Measurements from ENCODE around the gene CYB561D2. TPM values are rescaled to one million over a fixed set of nuclear protein-coding genes. Genes with fewer than 3 reads are reported as not detected.

The CYB561D2 gene
- total and polyA plus RNA-seq, 2 donors (not counting 3 experiments of a cell fraction or from before 2014, with no cell fraction given), result 13.6 to 46.0 TPM

DNA sequence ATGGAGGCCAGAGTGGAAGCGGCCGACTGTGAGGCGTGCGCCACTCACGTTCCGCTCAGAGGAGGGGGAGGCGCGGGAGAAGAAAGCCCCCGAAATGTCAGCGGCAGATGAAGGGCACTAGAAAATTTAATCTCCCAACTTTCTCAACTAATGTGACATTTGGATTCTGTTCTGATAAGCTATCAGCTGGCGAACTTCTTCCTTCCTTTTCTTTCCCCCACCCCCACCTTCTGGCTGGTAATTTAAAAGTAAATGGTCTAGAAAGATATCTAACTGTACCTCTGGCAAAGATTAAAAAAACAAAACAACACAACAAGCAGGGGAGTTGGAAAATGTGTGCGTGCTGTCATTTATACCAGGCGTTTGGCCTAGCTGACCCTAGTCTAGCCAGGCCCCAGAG is 35.1 kb downstream of the CYB561D2 start:
- Histone ChIP-seq H3K4me2 (ENCODE audit: insufficient read depth, low read length) (no peak overlapping the region), H3K36me3 (ENCODE audit: control insufficient read depth in 2 of 2, extremely low read depth in 1 of 2, insufficient read depth in 2 of 2, low read length in 2 of 2) (no peaks in the 10 kb centered on the region), H3K4me3 (replicated peaks in 1 of 3; ENCODE audit: insufficient read depth in 1 of 3, low read depth in 1 of 3, low read length in 3 of 3) (no peak overlapping the region), H3K9me1 (replicated peaks; ENCODE audit: control insufficient read depth, extremely low read depth, insufficient read depth, low read length) (no peaks in the 10 kb centered on the region), H3K27me3 (ENCODE audit: control insufficient read depth in 2 of 2, insufficient read depth in 2 of 2, low read length in 2 of 2) (no peaks in the 10 kb centered on the region), H3K4me1 (ENCODE audit: control insufficient read depth, extremely low read depth, insufficient read depth, low read length) (no peaks in the 10 kb centered on the region), H3K9ac (replicated peaks; ENCODE audit: extremely low read depth, insufficient read depth, low read length) (no peak overlapping the region), H4K20me1 (replicated peaks; ENCODE audit: control insufficient read depth, extremely low read depth, insufficient read depth, low read length) (no peaks in the 10 kb centered on the region), H3K9me3 (replicated peaks; ENCODE audit: control insufficient read depth, insufficient read depth, low read length) (no peaks in the 10 kb centered on the region), H2AFZ (ENCODE audit: low read depth, low read length) (no peak overlapping the region), H3K79me2 (ENCODE audit: control insufficient read depth, insufficient read depth, low read length) (no peaks in the 10 kb centered on the region), H3K27ac (ENCODE audit: insufficient read depth, low read depth, low read length) (no peak overlapping the region)
- intact Hi-C loops (cut with micrococcal nuclease) (no loop called here), dilution Hi-C loops (cut with MboI; ENCODE audit: extremely low pct_ligation_motif_present, low sequenced_read_pairs) (no loop called here)
- no peak for FAIRE-seq
- POLR2A ChIA-PET, result no interaction called here
- no peak for DNase-seq (ENCODE audit: low read depth, low spot score)
- no TSS peak for BruUV-seq (replicated peaks)
- TF ChIP-seq FOS (IDR thresholded peaks at IDR 0.05; ENCODE audit: borderline replicate concordance, insufficient read depth, low read length) (no peak), EZH2 (IDR thresholded peaks at IDR 0.05; ENCODE audit: borderline replicate concordance, low read depth, low read length, severe bottlenecking) (no peak), JUN (IDR thresholded peaks at IDR 0.05; ENCODE audit: borderline replicate concordance, insufficient read depth, insufficient read length, low read depth) (no peak), GATA2 (IDR thresholded peaks at IDR 0.05; ENCODE audit: insufficient read depth, insufficient read length, low read depth, low read length) (no peak), POLR2A (IDR thresholded peaks at IDR 0.05; ENCODE audit: low read depth, low read length) (no peak), POLR2AphosphoS5 (IDR thresholded peaks at IDR 0.05; ENCODE audit: insufficient read depth, low read depth, low read length) (no peak), MYC (IDR thresholded peaks at IDR 0.05; ENCODE audit: low read depth, low read length) (no peak)
- TF ChIP-seq, protein P1, sequence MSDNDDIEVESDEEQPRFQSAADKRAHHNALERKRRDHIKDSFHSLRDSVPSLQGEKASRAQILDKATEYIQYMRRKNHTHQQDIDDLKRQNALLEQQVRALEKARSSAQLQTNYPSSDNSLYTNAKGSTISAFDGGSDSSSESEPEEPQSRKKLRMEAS (IDR thresholded peaks at IDR 0.05; ENCODE audit: insufficient read depth, insufficient read length), result no peak
- TF ChIP-seq, protein P2, sequence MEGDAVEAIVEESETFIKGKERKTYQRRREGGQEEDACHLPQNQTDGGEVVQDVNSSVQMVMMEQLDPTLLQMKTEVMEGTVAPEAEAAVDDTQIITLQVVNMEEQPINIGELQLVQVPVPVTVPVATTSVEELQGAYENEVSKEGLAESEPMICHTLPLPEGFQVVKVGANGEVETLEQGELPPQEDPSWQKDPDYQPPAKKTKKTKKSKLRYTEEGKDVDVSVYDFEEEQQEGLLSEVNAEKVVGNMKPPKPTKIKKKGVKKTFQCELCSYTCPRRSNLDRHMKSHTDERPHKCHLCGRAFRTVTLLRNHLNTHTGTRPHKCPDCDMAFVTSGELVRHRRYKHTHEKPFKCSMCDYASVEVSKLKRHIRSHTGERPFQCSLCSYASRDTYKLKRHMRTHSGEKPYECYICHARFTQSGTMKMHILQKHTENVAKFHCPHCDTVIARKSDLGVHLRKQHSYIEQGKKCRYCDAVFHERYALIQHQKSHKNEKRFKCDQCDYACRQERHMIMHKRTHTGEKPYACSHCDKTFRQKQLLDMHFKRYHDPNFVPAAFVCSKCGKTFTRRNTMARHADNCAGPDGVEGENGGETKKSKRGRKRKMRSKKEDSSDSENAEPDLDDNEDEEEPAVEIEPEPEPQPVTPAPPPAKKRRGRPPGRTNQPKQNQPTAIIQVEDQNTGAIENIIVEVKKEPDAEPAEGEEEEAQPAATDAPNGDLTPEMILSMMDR (IDR thresholded peaks at IDR 0.05; ENCODE audit: extremely low read depth in 1 of 2, insufficient read depth in 1 of 2, low read depth in 1 of 2, low read length in 2 of 2), result no peak
- CTCF ChIA-PET, result interaction anchor here (0.6 kb wide), 1 partner anchor 38 kb away, joined by 3 read pairs; no protein-coding TSS in a partner anchor
